ENCODE data around the gene ATXN7L2.

Gene ATXN7L2

GRCh38 chr1:109493805-109494539, 10.3 kb downstream of the ATXN7L2 start, which contains the start of gene CYB561D1:
CYB561D1 (plus strand) TSS chr1:109494094; CDS start chr1:109494140, 46 bp downstream.
- peak within 1 kb of the TSS; percentile 87 for H2AFZ ChIP-seq (ENCODE audit: low read depth, low read length, severe bottlenecking)
- H3K79me2 ChIP-seq (ENCODE audit: insufficient read depth, low read length), result 0 out of 2 replicates have a peak, but pooled peaks cover 3% of the 10 kb centered on the region
- H3K9ac ChIP-seq (ENCODE audit: low read length), result peak within 1 kb of the TSS; percentile 63
- peak within 1 kb of the TSS; percentile 63 for H3K27ac ChIP-seq (ENCODE audit: low read depth, low read length)
- TF ChIP-seq CTCF (IDR thresholded peaks at IDR 0.05; ENCODE audit: insufficient read depth, low read length, poor library complexity, severe bottlenecking) (peak; percentile 91), EZH2phosphoT487 (conservative IDR thresholded peaks at IDR 0.05; ENCODE audit: low read length) (no peak)
- no peaks in the 10 kb centered on the region for H3K36me3 ChIP-seq (ENCODE audit: low read length)
- H3K9me2 ChIP-seq (replicated peaks; ENCODE audit: insufficient read depth, low read length), result no peaks in the 10 kb centered on the region
- H3K9me3 ChIP-seq (ENCODE audit: insufficient read depth, low read length), result no peaks in the 10 kb centered on the region
- H3K27me3 ChIP-seq (ENCODE audit: low read length), result no peaks in the 10 kb centered on the region
- peak within 1 kb of the TSS; percentile 56 for H3K4me2 ChIP-seq (ENCODE audit: low read depth, low read length, poor library complexity, severe bottlenecking)
- peak within 1 kb of the TSS; percentile 66 for H3K4me3 ChIP-seq (ENCODE audit: insufficient read depth, low read length, poor library complexity, severe bottlenecking)
- H4K20me1 ChIP-seq (ENCODE audit: low read depth, low read length), result no peaks in the 10 kb centered on the region
- no peaks in the 10 kb centered on the region for H3F3A ChIP-seq (ENCODE audit: insufficient read depth)

GRCh38 chr1:109495738-109496137, 12.0 kb downstream of the ATXN7L2 start:
- H3K36me3 ChIP-seq (ENCODE audit: low read length), result no peaks in the 10 kb centered on the region
- no peaks in the 10 kb centered on the region for H4K20me1 ChIP-seq (ENCODE audit: low read depth, low read length)
- H3K9ac ChIP-seq (ENCODE audit: low read length), result no peak overlapping the region

GRCh38 chr1:109497449-109498160, 13.9 kb downstream of the ATXN7L2 start:
- H3K27ac ChIP-seq (ENCODE audit: low read depth, low read length), result no peak overlapping the region
- no peaks in the 10 kb centered on the region for H3K36me3 ChIP-seq (ENCODE audit: low read length)
- H3K9me2 ChIP-seq (replicated peaks; ENCODE audit: insufficient read depth, low read length), result no peaks in the 10 kb centered on the region
- no peaks in the 10 kb centered on the region for H3K9me3 ChIP-seq (ENCODE audit: insufficient read depth, low read length)
- TF ChIP-seq EZH2phosphoT487 (conservative IDR thresholded peaks at IDR 0.05; ENCODE audit: low read length) (no peak), CTCF (IDR thresholded peaks at IDR 0.05; ENCODE audit: insufficient read depth, low read length, poor library complexity, severe bottlenecking) (no peak)
- H3K4me2 ChIP-seq (ENCODE audit: low read depth, low read length, poor library complexity, severe bottlenecking), result no peak overlapping the region
- H3K27me3 ChIP-seq (ENCODE audit: low read length), result no peaks in the 10 kb centered on the region
- H3K79me2 ChIP-seq (ENCODE audit: insufficient read depth, low read length), result 0 out of 2 replicates have a peak, but pooled peaks cover 3% of the 10 kb centered on the region
- H3F3A ChIP-seq (ENCODE audit: insufficient read depth), result no peaks in the 10 kb centered on the region
- H3K4me3 ChIP-seq (ENCODE audit: insufficient read depth, low read length, poor library complexity, severe bottlenecking), result no peak overlapping the region
- no peak overlapping the region for H2AFZ ChIP-seq (ENCODE audit: low read depth, low read length, severe bottlenecking)
- H3K9ac ChIP-seq (ENCODE audit: low read length), result no peak overlapping the region
- H4K20me1 ChIP-seq (ENCODE audit: low read depth, low read length), result no peaks in the 10 kb centered on the region

More at GRCh38 chr1:109495738-109496137, 12.0 kb downstream of the ATXN7L2 start:
- H3K27ac ChIP-seq (ENCODE audit: low read depth, low read length), result no peak overlapping the region
- no peaks in the 10 kb centered on the region for H3K9me2 ChIP-seq (replicated peaks; ENCODE audit: insufficient read depth, low read length)
- no peaks in the 10 kb centered on the region for H3F3A ChIP-seq (ENCODE audit: insufficient read depth)
- TF ChIP-seq EZH2phosphoT487 (conservative IDR thresholded peaks at IDR 0.05; ENCODE audit: low read length) (no peak), CTCF (IDR thresholded peaks at IDR 0.05; ENCODE audit: insufficient read depth, low read length, poor library complexity, severe bottlenecking) (no peak)
- no peak overlapping the region for H2AFZ ChIP-seq (ENCODE audit: low read depth, low read length, severe bottlenecking)
- 0 out of 2 replicates have a peak, but pooled peaks cover 3% of the 10 kb centered on the region for H3K79me2 ChIP-seq (ENCODE audit: insufficient read depth, low read length)
- H3K4me3 ChIP-seq (ENCODE audit: insufficient read depth, low read length, poor library complexity, severe bottlenecking), result no peak overlapping the region
- no peaks in the 10 kb centered on the region for H3K9me3 ChIP-seq (ENCODE audit: insufficient read depth, low read length)
- no peaks in the 10 kb centered on the region for H3K27me3 ChIP-seq (ENCODE audit: low read length)
- H3K4me2 ChIP-seq (ENCODE audit: low read depth, low read length, poor library complexity, severe bottlenecking), result no peak overlapping the region
